Cardiac septum (tissue), 1 donor: Measurements from ENCODE around the gene CARS2. TPM values are rescaled to one million over a fixed set of nuclear protein-coding genes. Genes with fewer than 3 reads are reported as not detected.
"Not testable (repeated sequence)": the region's sequence is repeated elsewhere in the genome, so short reads cannot be mapped to it uniquely, and the experiment has no call there.

Source experiments
- DNase-seq: peaks from one replicate; pipeline ENCODE4 v3.0.0-alpha.2; 2020; ENCODE audit warnings: low spot score
- intact Hi-C: fragments of 100-400 bp; cut with DNase I; formaldehyde crosslinking; loops from one replicate; pipeline ENCODE4 v1.14.0; 2022
- total RNA-seq: library from RNA; stranded (reverse); fragmentation: NEBNext Ultra II Directional; extraction: Animal tissue kit (Norgen Biotek cat#: 25700); gene quantifications from one replicate; pipeline ENCODE4 v1.2.1, GENCODE V29; 2021
- donor health status: DM: no; HTN: no; CAD: no.

CARS2 gene
- total RNA-seq, 1 donor from 2014 or later: 48.3 TPM

GRCh38 chr13:110687736-110688135, 18.2 kb downstream of the CARS2 start:
- intact Hi-C loops: no loop called here

GRCh38 chr13:110685305-110686020, 20.5 kb downstream of the CARS2 start:
- no peak for DNase-seq
- intact Hi-C loops: no loop called here

More at GRCh38 chr13:110687736-110688135, 18.2 kb downstream of the CARS2 start:
- no peak for DNase-seq

- intact Hi-C loops: no loop called here
- no peak for DNase-seq
Measured at GRCh38 chr13:110684388-110685056, 21.4 kb downstream of the CARS2 start.

- intact Hi-C loops: loop anchor here (2.0 kb wide), 1 partner anchor 135 kb away; no protein-coding TSS in a partner anchor
Measured at GRCh38 chr13:110683921-110684320, 22.0 kb downstream of the CARS2 start.

GRCh38 chr13:110683203-110683883, 22.6 kb downstream of the CARS2 start:
- no peak for DNase-seq
- intact Hi-C loops: loop anchor here (2.0 kb wide), 1 partner anchor 135 kb away; no protein-coding TSS in a partner anchor

More at GRCh38 chr13:110683921-110684320, 22.0 kb downstream of the CARS2 start:
- no peak for DNase-seq

GRCh38 chr13:110682746-110683145, 23.2 kb downstream of the CARS2 start:
- intact Hi-C loops: loop anchor here (2.0 kb wide), 1 partner anchor 136 kb away; no protein-coding TSS in a partner anchor
- DNase-seq: no peak

- DNase-seq: no peak
- intact Hi-C loops: loop anchor here (2.0 kb wide), 1 partner anchor 137 kb away; no protein-coding TSS in a partner anchor
Measured at GRCh38 chr13:110681868-110682550, 23.9 kb downstream of the CARS2 start.

GRCh38 chr13:110680852-110681251, 25.1 kb downstream of the CARS2 start:
- intact Hi-C loops: no loop called here
- no peak for DNase-seq

GRCh38 chr13:110677731-110678545, 28.0 kb downstream of the CARS2 start:
- intact Hi-C loops: no loop called here
- no peak for DNase-seq

GRCh38 chr13:110676595-110677587, 29.0 kb downstream of the CARS2 start:
- no peak for DNase-seq

GRCh38 chr13:110669814-110670213, 36.1 kb downstream of the CARS2 start:
- intact Hi-C loops: not testable (repeated sequence)
- peak; percentile 15 for DNase-seq

More at GRCh38 chr13:110676595-110677587, 29.0 kb downstream of the CARS2 start:
- intact Hi-C loops: no loop called here

- intact Hi-C loops: no loop called here
Measured at GRCh38 chr13:110669036-110669435, 36.9 kb downstream of the CARS2 start.

GRCh38 chr13:110666255-110666533, 39.7 kb downstream of the CARS2 start:
- intact Hi-C loops: no loop called here
- peak; percentile 74 for DNase-seq

More at GRCh38 chr13:110669036-110669435, 36.9 kb downstream of the CARS2 start:
- DNase-seq: peak; percentile 14

GRCh38 chr13:110665491-110666254, 40.2 kb downstream of the CARS2 start:
- intact Hi-C loops: no loop called here
- peak; percentile 74 for DNase-seq

- peak; percentile 17 for DNase-seq
Measured at GRCh38 chr13:110664673-110665072, 41.2 kb downstream of the CARS2 start.

GRCh38 chr13:110664041-110664440, 41.9 kb downstream of the CARS2 start:
- intact Hi-C loops: no loop called here
- no peak for DNase-seq

More at GRCh38 chr13:110664673-110665072, 41.2 kb downstream of the CARS2 start:
- intact Hi-C loops: no loop called here

GRCh38 chr13:110663491-110663890, 42.4 kb downstream of the CARS2 start:
- intact Hi-C loops: no loop called here

More at GRCh38 chr13:110663491-110663890, 42.4 kb downstream of the CARS2 start:
- DNase-seq: no peak
